Measurements from ENCODE around the gene ANGEL2.

DNA sequence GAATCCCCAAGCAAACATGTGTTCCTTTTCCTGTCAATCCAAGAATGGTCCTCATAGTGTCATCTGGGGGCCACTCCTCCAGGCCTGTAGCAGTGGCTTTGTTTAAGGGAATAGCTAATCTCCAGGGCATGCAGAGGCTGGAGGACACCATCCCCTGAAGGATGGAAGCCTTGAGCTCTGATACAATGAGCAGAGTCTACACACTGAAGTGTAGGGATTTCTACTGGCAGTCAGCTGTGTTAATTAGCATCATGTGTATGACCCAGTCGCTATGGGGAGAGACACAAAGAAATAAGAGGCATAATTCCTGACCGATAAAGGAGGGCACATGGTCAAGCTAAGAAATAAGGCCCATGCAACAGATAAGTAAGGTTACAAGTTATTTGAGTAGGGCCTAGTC lies 29.1 kb downstream of the ANGEL2 start:
- TF ChIP-seq, protein P1, sequence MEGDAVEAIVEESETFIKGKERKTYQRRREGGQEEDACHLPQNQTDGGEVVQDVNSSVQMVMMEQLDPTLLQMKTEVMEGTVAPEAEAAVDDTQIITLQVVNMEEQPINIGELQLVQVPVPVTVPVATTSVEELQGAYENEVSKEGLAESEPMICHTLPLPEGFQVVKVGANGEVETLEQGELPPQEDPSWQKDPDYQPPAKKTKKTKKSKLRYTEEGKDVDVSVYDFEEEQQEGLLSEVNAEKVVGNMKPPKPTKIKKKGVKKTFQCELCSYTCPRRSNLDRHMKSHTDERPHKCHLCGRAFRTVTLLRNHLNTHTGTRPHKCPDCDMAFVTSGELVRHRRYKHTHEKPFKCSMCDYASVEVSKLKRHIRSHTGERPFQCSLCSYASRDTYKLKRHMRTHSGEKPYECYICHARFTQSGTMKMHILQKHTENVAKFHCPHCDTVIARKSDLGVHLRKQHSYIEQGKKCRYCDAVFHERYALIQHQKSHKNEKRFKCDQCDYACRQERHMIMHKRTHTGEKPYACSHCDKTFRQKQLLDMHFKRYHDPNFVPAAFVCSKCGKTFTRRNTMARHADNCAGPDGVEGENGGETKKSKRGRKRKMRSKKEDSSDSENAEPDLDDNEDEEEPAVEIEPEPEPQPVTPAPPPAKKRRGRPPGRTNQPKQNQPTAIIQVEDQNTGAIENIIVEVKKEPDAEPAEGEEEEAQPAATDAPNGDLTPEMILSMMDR (IDR thresholded peaks at IDR 0.05): no peak
- TF ChIP-seq POLR2A (IDR thresholded peaks at IDR 0.05): no peak

Data from uterus (tissue), 2 donors.